CD8-positive, alpha-beta memory T cell (primary cell): ENCODE measurements around the gene PLPP4. TPM values are rescaled to one million over a fixed set of nuclear protein-coding genes. Genes with fewer than 3 reads are reported as not detected.

Source experiments
- CTCF ChIA-PET: fragments of 350-600 bp; sonication (Branson Sonifier 250); formaldehyde crosslinking; loops from one replicate; lab custom pipeline; 2021; ENCODE audit warnings: antibody characterized with exemption; lab: Charles Lee
- POLR2A ChIA-PET: fragments of 350-600 bp; sonication (Branson Sonifier 250); formaldehyde crosslinking; loops from one replicate; lab custom pipeline; 2021; ENCODE audit warnings: antibody characterized with exemption; lab: Charles Lee
- DNase-seq, 5 donors: peaks; one replicate each; pipeline versions ENCODE4 v3.0.0 to v3.0.0-alpha.2; 2020 to 2022; ENCODE audit warnings: mixed read lengths in 1 of 5
- H3K27ac ChIP-seq: one replicate; pipeline ENCODE4 v1.7.0; 2013; ENCODE audit warnings: low read depth, mild to moderate bottlenecking, low read length, moderate library complexity
- H3K27me3 ChIP-seq: 2 replicates; pipeline ENCODE4 v1.7.0; 2013; ENCODE audit warnings: low read length, mild to moderate bottlenecking; ENCODE audit not compliant: insufficient read depth, poor library complexity, severe bottlenecking
- H3K36me3 ChIP-seq: 2 replicates; pipeline ENCODE4 v1.7.0; 2013; ENCODE audit warnings: mild to moderate bottlenecking, low read length, moderate library complexity; ENCODE audit not compliant: insufficient read depth
- H3K4me1 ChIP-seq: 2 replicates; pipeline ENCODE4 v1.7.0; 2013; ENCODE audit warnings: mild to moderate bottlenecking, low read length, moderate library complexity; ENCODE audit not compliant: insufficient read depth
- H3K4me3 ChIP-seq: 2 replicates; pipeline ENCODE4 v1.7.0; 2013; ENCODE audit warnings: mild to moderate bottlenecking, low read length
- H3K9me3 ChIP-seq: 2 replicates; pipeline ENCODE4 v1.7.0; 2013; ENCODE audit warnings: mild to moderate bottlenecking, low read length
- H3K27ac Mint-ChIP-seq, 8 donors: one replicate each; pipeline ENCODE4 v1.8.0; 2020 to 2021; ENCODE audit warnings: mixed read lengths in 8 of 8, mild to moderate bottlenecking in 6 of 8, inconsistent platforms in 3 of 8, moderate library complexity in 3 of 8
- H3K27me3 Mint-ChIP-seq, 2 donors: one replicate each; pipeline ENCODE4 v1.8.0; 2020 to 2021; ENCODE audit warnings: mixed read lengths in 2 of 2, mild to moderate bottlenecking in 1 of 2, moderate library complexity in 1 of 2
- H3K36me3 Mint-ChIP-seq, 3 donors: one replicate each; pipeline ENCODE4 v1.8.0; 2020 to 2021; ENCODE audit warnings: mixed read lengths in 3 of 3, inconsistent platforms in 1 of 3, mild to moderate bottlenecking in 1 of 3
- H3K4me1 Mint-ChIP-seq, 3 donors: one replicate each; pipeline ENCODE4 v1.8.0; 2020 to 2021; ENCODE audit warnings: mixed read lengths in 3 of 3, inconsistent platforms in 1 of 3, mild to moderate bottlenecking in 1 of 3
- H3K4me3 Mint-ChIP-seq, 7 donors: one replicate each; pipeline ENCODE4 v1.8.0; 2020 to 2021; ENCODE audit warnings: mixed read lengths in 7 of 7, mild to moderate bottlenecking in 6 of 7, moderate library complexity in 4 of 7, inconsistent platforms in 2 of 7
- H3K9me3 Mint-ChIP-seq, 5 donors: one replicate each; pipeline ENCODE4 v1.8.0; 2020 to 2022; ENCODE audit warnings: mixed read lengths in 5 of 5, mild to moderate bottlenecking in 3 of 5, moderate library complexity in 2 of 5, inconsistent platforms in 1 of 5
- polyA plus RNA-seq: library from polyadenylated mRNA; unstranded; fragments of 300-500 nt; fragmentation: Illumina TruSeq; gene quantifications from one replicate; pipeline ENCODE4 v1.2.3, GENCODE V29; 2021
- total RNA-seq, 2 experiments: library from RNA; stranded (reverse); gene quantifications; one replicate each; pipeline ENCODE4 v1.2.3, GENCODE V29; 2021

The PLPP4 gene
- total and polyA plus RNA-seq, 3 experiments from 2014 or later = not detected

DNA sequence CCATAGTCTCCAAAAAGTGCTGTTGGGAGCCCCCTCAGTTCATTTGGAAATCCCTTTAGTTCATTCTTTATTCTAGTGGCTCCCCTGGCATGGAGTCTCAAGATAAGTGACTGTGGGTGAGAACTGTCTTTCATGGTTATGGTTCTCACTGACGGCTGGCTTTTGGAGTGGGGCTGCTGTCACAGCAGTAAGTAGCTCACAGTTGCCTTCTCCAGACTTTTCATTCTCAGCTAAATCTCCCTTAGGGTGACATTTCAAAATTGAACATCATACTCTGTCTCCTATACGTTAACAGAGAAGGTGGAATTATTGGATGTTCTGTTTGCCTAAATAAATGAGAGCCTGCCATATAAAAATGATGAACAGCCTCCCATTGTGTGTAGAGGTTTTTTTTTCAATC is 58.7 kb downstream of the PLPP4 start:
- Histone ChIP-seq H3K27ac (no peak overlapping the region), H3K4me3 (no peak overlapping the region), H3K4me1 (no peaks in the 10 kb centered on the region), H3K27me3 (no peaks in the 10 kb centered on the region), H3K9me3 (no peaks in the 10 kb centered on the region), H3K36me3 (no peaks in the 10 kb centered on the region)
- H3K27me3 Mint-ChIP-seq = no peaks in the 10 kb centered on the region
- ChIA-PET POLR2A (no interaction called here), CTCF (no interaction called here)
- no peaks in the 10 kb centered on the region for H3K36me3 Mint-ChIP-seq
- peaks cover 0 to 2% (median 0%) of the 10 kb centered on the region in 5 donors for H3K9me3 Mint-ChIP-seq
- H3K4me1 Mint-ChIP-seq = no peaks in the 10 kb centered on the region
- H3K27ac Mint-ChIP-seq = no peak overlapping the region
- no peak for DNase-seq
- H3K4me3 Mint-ChIP-seq = no peak overlapping the region

DNA sequence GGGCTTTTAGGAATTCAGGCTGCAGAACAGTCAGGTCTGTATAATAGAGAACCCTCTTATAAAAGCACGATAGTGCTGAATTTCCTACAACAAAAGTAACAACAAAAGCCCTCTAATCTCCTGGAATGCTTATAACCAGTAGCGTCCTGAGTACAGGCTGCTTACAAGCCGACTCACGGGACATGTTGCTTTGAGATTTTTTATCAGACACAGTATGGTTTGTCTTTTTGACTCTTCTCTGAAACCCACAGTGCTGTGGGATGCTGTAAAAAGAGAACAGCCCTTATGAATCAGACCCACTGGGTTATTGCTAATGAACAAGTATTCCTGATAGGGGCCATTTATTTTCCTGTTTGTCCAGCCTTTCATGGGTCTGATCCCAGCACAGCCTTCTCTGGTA is 59.4 kb downstream of the PLPP4 start:
- Histone ChIP-seq H3K36me3 (no peaks in the 10 kb centered on the region), H3K9me3 (no peaks in the 10 kb centered on the region), H3K4me1 (no peaks in the 10 kb centered on the region), H3K27ac (no peak overlapping the region), H3K27me3 (no peaks in the 10 kb centered on the region), H3K4me3 (no peak overlapping the region)
- Mint-ChIP-seq H3K27ac (no peak overlapping the region), H3K4me3 (no peak overlapping the region), H3K36me3 (no peaks in the 10 kb centered on the region), H3K4me1 (no peaks in the 10 kb centered on the region), H3K9me3 (peaks cover 0 to 2% (median 0%) of the 10 kb centered on the region in 5 donors), H3K27me3 (no peaks in the 10 kb centered on the region)
- ChIA-PET CTCF (no interaction called here), POLR2A (no interaction called here)
- no peak for DNase-seq

DNA sequence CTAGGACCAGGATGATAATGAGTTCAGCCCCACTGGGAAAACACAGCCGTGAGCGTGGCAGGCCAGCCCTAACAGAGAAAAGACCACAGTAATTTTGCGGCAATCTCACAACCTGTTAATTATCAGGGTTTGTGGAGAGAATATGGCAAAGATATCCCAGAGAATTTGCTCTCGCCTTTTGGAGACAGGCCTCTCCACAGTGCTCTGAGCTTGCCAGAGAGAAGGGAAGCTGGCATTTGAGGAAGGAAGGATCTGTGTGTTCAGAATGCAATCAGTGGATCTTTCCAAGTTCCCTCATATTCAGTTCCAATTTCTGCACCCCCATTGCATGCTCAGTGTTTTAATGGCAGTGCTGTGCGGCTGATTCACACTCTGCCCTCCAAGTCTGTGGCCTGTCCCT is 60.2 kb downstream of the PLPP4 start:
- H3K4me1 Mint-ChIP-seq = no peaks in the 10 kb centered on the region
- Histone ChIP-seq H3K4me3 (no peak overlapping the region), H3K4me1 (no peaks in the 10 kb centered on the region), H3K27me3 (no peaks in the 10 kb centered on the region), H3K9me3 (no peaks in the 10 kb centered on the region), H3K36me3 (no peaks in the 10 kb centered on the region), H3K27ac (no peak overlapping the region)
- peaks cover 0 to 2% (median 0%) of the 10 kb centered on the region in 5 donors for H3K9me3 Mint-ChIP-seq
- DNase-seq = no peak
- no peak overlapping the region for H3K27ac Mint-ChIP-seq
- ChIA-PET CTCF (no interaction called here), POLR2A (no interaction called here)
- H3K36me3 Mint-ChIP-seq = no peaks in the 10 kb centered on the region
- H3K27me3 Mint-ChIP-seq = no peaks in the 10 kb centered on the region
- no peak overlapping the region for H3K4me3 Mint-ChIP-seq

DNA sequence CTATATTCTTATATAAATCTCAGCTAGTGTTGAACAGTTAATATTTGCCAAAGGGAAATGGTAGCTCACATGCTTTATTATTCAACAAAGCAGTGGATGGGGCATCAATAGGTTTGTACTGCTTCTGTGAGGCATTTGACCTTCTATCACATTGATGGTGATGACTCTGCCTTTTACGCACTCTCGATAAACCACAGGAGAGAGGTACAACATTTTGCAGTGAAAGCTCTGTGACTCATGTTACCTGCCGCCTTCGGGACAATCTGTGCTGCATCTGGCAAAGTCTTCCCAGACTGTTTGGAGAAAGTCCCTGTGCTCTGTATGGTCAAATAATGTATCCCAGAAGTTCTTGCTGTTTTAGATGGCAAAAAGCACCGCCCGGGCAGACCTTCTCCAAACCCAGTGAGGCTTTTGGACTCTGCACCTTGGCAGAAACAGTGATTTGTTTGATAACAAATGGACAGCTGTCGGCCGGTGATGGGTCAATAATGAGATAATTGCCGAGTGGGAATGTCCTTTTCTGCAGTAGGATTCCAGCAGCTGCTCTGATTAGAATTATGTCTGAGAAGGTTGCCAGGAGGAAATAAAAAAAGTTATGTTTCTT is 61.0 kb downstream of the PLPP4 start:
- no peaks in the 10 kb centered on the region for H3K36me3 Mint-ChIP-seq
- ChIA-PET CTCF (no interaction called here), POLR2A (no interaction called here)
- Histone ChIP-seq H3K27me3 (no peaks in the 10 kb centered on the region), H3K4me1 (no peaks in the 10 kb centered on the region), H3K4me3 (no peak overlapping the region), H3K27ac (no peak overlapping the region), H3K36me3 (no peaks in the 10 kb centered on the region), H3K9me3 (no peaks in the 10 kb centered on the region)
- no peak overlapping the region for H3K4me3 Mint-ChIP-seq
- H3K27ac Mint-ChIP-seq = no peak overlapping the region
- H3K27me3 Mint-ChIP-seq = no peaks in the 10 kb centered on the region
- H3K4me1 Mint-ChIP-seq = no peaks in the 10 kb centered on the region
- DNase-seq = no peak
- H3K9me3 Mint-ChIP-seq = peaks cover 0 to under 1% (median 0%) of the 10 kb centered on the region in 5 donors

DNA sequence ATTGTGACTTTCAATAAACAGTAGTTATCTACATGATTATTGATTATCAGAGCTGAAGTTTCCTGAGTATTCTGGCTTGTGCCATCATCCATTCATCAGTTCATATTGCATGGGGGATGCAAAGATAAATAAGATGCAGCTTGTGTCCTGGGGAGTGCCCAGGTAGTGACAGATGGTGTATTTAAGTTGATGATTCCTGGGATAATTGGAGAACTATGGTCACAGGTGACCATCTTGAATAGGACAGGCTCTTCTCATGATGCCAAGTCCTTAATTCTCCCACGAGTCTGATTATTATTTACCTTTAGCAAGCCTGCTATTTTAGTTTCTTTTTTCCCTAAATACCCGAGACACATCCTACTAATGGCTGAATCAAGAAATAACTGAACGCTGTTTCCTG is 64.9 kb downstream of the PLPP4 start:
- no peaks in the 10 kb centered on the region for H3K9me3 Mint-ChIP-seq
- H3K4me1 Mint-ChIP-seq = no peaks in the 10 kb centered on the region
- Histone ChIP-seq H3K27ac (no peak overlapping the region), H3K27me3 (no peaks in the 10 kb centered on the region), H3K4me1 (no peaks in the 10 kb centered on the region), H3K36me3 (no peaks in the 10 kb centered on the region), H3K4me3 (no peak overlapping the region), H3K9me3 (no peaks in the 10 kb centered on the region)
- ChIA-PET CTCF (no interaction called here), POLR2A (no interaction called here)
- no peak overlapping the region for H3K27ac Mint-ChIP-seq
- no peaks in the 10 kb centered on the region for H3K27me3 Mint-ChIP-seq
- no peak overlapping the region for H3K4me3 Mint-ChIP-seq
- H3K36me3 Mint-ChIP-seq = no peaks in the 10 kb centered on the region
- DNase-seq = no peak

DNA sequence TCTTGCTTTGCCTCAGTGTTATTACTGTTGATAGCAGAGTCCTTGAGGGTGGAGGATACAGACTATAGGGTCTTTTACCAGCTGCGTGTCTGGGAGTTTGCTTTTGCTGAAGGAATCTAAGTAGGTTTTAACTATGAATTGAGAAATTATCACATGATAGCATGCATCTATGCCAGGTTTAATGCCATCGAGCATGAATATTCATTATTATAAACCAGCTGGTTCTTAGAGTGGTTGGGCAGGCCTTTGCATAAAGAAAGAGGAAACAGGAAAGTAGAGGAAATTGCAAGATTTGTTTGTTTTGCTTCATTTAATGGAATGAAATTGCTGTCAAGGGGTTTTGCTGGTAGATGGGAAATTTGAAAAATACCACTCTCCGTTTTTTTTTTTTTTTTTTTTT is 70.7 kb downstream of the PLPP4 start:
- Mint-ChIP-seq H3K4me1 (no peaks in the 10 kb centered on the region), H3K9me3 (no peaks in the 10 kb centered on the region), H3K36me3 (no peaks in the 10 kb centered on the region), H3K27ac (no peak overlapping the region), H3K27me3 (no peaks in the 10 kb centered on the region), H3K4me3 (no peak overlapping the region)
- ChIA-PET POLR2A (no interaction called here), CTCF (no interaction called here)
- no peak for DNase-seq
- Histone ChIP-seq H3K4me3 (no peak overlapping the region), H3K36me3 (no peaks in the 10 kb centered on the region), H3K27me3 (no peaks in the 10 kb centered on the region), H3K9me3 (no peaks in the 10 kb centered on the region), H3K4me1 (no peaks in the 10 kb centered on the region), H3K27ac (no peak overlapping the region)

DNA sequence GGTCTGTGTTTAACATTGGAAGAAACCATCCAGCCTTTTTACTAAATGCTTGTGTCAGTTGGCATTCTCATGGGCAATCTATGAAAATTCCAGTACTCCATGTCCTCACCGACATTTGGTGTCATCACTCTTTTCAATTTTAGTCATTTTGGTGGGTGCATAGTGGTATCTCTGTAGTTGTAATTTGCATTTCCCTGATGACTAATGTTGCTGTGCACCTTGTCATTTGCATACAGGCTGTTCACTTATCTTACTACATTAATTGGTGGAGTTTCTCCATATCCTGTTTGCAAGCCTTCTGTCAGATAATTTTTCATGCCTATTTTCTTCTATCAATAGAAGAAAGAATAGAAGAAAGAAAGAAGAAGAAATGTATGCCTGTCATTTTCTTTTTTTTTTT is 73.7 kb downstream of the PLPP4 start:
- no peaks in the 10 kb centered on the region for H3K27me3 Mint-ChIP-seq
- H3K27ac Mint-ChIP-seq = no peak overlapping the region
- Histone ChIP-seq H3K27ac (no peak overlapping the region), H3K36me3 (no peaks in the 10 kb centered on the region), H3K27me3 (no peaks in the 10 kb centered on the region), H3K4me1 (no peaks in the 10 kb centered on the region), H3K4me3 (no peak overlapping the region), H3K9me3 (no peaks in the 10 kb centered on the region)
- DNase-seq = no peak
- H3K9me3 Mint-ChIP-seq = peaks cover 0 to 12% (median 7%) of the 10 kb centered on the region in 5 donors
- ChIA-PET CTCF (no interaction called here), POLR2A (no interaction called here)
- H3K4me1 Mint-ChIP-seq = no peaks in the 10 kb centered on the region
- H3K4me3 Mint-ChIP-seq = no peak overlapping the region
- H3K36me3 Mint-ChIP-seq = no peaks in the 10 kb centered on the region

DNA sequence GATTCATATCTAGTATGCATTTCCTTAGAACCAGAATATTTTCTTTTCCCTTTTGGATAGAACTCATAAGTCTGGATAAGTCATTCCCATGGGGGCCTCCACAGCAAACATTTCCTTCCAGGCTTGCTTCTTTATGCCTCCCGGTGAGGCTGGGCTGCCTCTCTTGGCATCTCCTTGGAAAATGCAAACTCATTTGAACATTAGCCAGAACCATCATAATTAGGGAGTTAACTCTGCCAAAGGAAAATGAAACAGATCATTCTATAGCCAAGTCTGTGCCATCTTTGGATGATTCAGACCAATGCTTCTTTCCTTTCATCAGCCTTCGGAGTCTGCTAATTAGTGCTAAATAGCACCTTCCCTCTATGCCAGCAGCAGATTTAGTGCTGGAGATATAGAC is 81.1 kb downstream of the PLPP4 start:
- no peaks in the 10 kb centered on the region for H3K36me3 Mint-ChIP-seq
- H3K36me3 ChIP-seq = no peaks in the 10 kb centered on the region
- no peaks in the 10 kb centered on the region for H3K27me3 ChIP-seq
- H3K4me1 Mint-ChIP-seq = no peaks in the 10 kb centered on the region
- POLR2A ChIA-PET = no interaction called here
- no peak overlapping the region for H3K27ac ChIP-seq
- H3K9me3 Mint-ChIP-seq = peaks cover 3 to 13% (median 7%) of the 10 kb centered on the region in 5 donors
- no peak for DNase-seq
- H3K4me1 ChIP-seq = no peaks in the 10 kb centered on the region
- CTCF ChIA-PET = no interaction called here
- H3K4me3 ChIP-seq = no peak overlapping the region
- H3K27ac Mint-ChIP-seq = no peak overlapping the region
- no peak overlapping the region for H3K4me3 Mint-ChIP-seq
- H3K9me3 ChIP-seq = no peaks in the 10 kb centered on the region
- H3K27me3 Mint-ChIP-seq = no peaks in the 10 kb centered on the region

DNA sequence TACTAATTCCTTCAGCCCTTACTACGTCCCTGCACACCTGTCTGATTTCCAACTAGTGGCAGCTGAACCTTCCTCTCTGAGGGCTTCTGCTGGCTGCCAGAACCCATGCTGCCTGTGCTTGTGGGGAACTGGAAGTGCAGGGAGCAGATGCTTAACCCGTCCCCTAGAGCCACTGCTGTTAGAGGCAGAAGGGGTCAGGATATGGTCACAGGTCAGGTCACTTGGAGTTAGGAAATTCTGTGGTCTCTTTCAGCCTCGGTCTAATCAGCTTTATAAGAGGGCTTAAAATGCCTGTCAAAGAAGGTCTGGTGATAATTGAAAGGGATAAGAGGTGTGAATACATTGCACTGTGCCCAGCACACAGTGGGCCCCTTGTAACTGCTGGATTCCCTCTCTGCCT is 82.0 kb downstream of the PLPP4 start:
- Mint-ChIP-seq H3K9me3 (peaks cover 3 to 13% (median 5%) of the 10 kb centered on the region in 5 donors), H3K36me3 (no peaks in the 10 kb centered on the region), H3K4me1 (no peaks in the 10 kb centered on the region), H3K4me3 (no peak overlapping the region), H3K27me3 (no peaks in the 10 kb centered on the region), H3K27ac (peak overlapping the region in 1 of 8 donors; percentile 65)
- no peaks in the 10 kb centered on the region for H3K27me3 ChIP-seq
- ChIA-PET POLR2A (no interaction called here), CTCF (no interaction called here)
- no peak overlapping the region for H3K27ac ChIP-seq
- H3K4me1 ChIP-seq = no peaks in the 10 kb centered on the region
- H3K4me3 ChIP-seq = no peak overlapping the region
- no peaks in the 10 kb centered on the region for H3K36me3 ChIP-seq
- H3K9me3 ChIP-seq = no peaks in the 10 kb centered on the region
- no peak for DNase-seq
